Activated CD4-positive, alpha-beta T cell treated with anti-CD3 and anti-CD28 coated beads, Interleukin-2, amount 50 U/mL, for 4 hours (primary cell): ENCODE results near the gene PKP1.

Source experiments
- DNase-seq, 2 experiments: peaks; one replicate each; pipeline ENCODE4 v3.0.0-alpha.2; 2020

The PKP1 gene

DNA sequence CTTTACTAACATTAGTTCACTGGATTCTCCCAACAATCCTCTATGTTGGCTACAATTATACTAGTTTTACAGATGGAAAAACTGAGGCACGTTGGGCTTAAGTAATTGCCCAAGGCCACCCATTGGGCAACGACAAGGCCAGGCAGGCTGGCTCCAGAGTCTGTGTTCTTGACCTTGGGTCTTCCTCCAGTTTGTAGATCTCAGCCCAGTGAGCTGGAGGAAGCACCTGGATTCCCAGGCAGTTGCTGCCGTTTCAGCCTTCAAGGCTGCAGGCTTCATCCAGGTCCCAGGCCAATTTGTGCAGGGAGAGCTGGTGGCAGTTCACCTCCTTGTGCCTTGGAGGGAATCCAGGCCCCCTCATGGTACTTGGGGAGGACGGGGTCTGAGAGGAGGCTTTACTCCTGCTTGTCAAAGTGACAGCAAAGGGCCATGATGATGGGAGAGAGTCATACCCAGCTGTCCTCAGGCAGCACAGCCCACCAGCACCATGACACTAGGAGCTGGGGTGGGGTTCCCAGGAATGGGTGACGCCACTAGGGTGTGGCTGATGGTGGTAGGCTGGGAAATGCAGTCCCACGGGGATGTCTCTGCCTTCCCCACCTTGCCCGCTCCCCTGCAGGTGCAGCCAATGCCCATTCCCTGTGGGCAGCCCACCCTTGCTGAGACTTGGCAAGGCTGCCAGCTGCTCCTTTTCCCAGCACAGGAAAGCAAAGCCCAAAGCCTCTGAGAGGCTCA is 27.1 kb downstream of the PKP1 start:
- no peak for DNase-seq

DNA sequence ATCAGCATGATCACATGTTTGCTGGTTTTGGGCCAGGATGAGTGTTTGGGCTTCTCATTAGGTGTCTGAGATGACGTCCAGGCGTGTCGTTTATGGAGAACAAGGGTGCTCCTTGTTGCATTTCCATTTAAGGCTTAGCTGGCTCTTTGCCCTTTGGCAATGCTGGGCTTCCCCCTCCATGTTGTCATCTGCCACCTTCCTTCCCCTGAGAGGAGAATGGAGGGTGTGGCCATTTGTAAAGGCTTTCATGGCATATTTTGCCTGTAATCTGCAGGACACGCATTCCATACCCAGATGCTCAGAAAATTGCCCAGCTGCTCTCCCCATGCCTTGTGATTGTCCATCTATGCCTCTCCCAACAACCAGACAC is 27.7 kb downstream of the PKP1 start:
- no peak for DNase-seq

DNA sequence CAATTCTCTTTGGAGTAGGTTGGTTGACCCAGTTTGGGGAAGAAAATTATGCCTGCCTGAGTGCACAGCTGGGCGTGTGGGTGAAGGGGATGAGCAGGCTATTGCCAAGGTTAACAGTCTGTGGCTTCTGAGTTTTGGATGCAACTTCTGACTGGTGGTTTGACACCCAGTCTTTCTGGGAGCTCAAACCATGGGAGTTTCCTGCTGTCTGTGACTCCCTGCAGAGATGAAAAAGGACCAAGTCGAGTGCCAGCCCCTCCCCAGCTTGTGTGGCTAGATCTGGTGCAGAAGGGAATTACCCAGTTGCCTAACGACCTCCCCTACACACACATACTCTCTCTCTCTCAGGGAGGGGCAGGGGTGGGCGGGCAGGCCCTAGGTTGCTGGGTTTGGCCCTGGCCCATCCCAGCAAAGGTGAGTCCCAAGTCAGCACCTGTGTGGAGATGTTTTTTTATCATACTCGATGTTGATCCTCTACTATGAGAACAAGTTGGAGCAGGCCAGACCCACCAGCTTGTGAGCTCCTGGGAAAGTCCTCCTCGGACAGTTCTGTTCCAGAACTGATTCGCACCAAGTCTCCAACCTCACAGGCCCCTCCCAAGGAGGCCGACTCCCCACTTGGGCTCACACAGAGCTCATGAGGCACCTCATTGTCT is 28.2 kb downstream of the PKP1 start:
- no peak for DNase-seq

DNA sequence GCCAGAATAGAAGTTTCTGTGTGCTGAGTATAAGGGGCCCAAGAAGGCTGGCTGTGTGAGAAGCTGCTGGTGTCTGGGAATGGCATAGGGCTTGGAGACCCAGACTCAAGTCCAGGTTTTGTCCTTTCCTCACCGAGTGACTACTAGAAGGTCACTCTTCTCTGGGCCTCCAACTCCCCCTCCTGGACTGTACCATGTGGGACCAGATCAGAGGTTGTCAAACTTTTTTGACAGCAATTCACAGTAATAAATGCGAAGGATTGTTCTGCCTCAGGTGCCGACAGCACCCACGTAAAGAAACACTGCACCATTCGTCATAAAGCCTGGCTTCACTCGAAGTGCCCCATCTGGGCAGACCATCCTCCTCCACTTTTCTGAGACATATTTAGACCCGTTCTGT is 29.0 kb downstream of the PKP1 start:
- no peak for DNase-seq

DNA sequence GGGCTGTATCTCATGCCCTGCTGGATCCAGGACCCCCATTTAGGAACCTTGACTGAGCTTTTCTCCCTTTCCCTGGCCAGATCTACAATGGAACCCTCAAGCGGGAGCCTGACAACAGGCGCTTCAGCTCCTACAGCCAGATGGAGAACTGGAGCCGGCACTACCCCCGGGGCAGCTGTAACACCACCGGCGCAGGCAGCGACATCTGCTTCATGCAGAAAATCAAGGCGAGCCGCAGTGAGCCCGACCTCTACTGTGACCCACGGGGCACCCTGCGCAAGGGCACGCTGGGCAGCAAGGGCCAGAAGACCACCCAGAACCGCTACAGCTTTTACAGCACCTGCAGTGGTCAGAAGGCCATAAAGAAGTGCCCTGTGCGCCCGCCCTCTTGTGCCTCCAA is 29.8 kb downstream of the PKP1 start:
- DNase-seq = no peak

DNA sequence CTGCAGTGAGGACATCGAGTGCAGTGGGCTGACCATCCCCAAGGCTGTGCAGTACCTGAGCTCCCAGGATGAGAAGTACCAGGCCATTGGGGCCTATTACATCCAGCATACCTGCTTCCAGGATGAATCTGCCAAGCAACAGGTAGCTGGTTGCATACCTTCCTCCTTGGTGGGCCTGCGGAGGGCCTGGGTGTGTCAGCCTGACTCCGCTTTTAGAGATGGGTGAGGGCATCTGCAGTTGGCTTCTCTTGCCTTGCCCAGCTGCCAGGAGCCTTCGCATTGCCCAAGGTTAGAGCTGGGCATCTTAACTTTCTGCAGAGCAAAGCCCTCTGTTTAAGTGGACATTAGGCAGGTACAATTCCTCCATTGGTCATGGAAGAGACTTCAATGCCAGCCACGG is 33.2 kb downstream of the PKP1 start:
- no peak for DNase-seq

DNA sequence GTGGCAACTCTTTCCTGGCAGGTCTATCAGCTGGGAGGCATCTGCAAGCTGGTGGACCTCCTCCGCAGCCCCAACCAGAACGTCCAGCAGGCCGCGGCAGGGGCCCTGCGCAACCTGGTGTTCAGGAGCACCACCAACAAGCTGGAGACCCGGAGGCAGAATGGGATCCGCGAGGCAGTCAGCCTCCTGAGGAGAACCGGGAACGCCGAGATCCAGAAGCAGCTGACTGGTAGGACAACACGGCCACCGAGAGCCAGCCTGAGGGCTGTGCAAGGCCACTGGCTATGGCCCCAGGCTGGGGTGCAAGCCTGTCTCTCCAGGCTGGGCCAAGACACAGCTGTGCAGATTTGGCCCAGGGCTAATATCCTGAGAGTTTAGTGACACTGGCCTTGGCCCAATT is 34.2 kb downstream of the PKP1 start:
- DNase-seq = no peak

DNA sequence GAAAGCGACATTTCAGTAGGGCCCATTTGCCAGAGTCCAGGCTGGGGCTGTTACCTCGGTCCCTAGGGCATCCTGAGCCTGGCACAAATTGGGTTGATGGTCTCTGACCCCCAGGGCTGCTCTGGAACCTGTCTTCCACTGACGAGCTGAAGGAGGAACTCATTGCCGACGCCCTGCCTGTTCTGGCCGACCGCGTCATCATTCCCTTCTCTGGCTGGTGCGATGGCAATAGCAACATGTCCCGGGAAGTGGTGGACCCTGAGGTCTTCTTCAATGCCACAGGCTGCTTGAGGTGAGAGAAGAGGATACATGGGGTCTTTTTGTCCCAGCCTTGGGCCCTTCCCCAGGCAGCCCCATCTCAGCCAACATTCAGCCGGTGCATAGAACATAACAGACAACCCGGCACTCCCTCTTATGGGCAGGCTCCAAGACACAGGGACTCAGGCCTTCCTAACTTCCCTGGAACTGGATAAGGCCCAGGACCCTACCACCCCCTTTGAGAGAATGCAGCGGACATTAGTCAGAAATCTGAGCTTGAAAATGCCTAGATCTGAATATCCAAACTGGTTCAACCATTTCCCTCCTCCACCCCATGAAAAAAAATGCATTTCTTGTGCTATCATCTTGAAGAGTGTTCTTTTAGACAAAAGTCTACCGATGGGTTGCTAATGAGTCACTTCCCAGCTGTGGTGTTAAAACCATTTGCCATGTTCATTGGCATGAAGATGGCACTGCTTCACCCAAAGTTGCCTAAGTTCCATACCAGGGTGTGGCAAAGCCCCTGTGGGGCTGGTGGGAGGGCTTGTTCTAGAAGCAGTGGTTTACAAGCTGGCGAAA is 35.4 kb downstream of the PKP1 start:
- DNase-seq = no peak

DNA sequence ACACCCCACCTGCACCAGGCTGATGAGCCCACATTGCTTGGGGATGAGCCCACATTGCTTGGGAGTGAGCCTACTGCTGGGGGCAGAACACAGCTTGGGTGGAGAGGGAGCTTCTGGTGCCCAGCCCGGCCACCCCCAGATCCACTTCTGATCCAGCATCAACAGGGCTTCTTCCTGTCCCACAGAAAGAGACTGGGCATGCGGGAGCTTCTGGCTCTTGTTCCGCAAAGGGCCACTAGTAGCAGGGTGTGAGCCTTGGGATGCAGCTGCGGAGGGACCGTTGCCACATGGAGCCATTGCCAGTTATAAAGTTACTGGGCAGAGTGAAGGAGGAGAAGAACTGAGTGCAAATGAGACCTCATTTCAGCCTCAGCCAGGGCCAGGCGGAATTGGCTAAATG is 36.3 kb downstream of the PKP1 start:
- DNase-seq = no peak

DNA sequence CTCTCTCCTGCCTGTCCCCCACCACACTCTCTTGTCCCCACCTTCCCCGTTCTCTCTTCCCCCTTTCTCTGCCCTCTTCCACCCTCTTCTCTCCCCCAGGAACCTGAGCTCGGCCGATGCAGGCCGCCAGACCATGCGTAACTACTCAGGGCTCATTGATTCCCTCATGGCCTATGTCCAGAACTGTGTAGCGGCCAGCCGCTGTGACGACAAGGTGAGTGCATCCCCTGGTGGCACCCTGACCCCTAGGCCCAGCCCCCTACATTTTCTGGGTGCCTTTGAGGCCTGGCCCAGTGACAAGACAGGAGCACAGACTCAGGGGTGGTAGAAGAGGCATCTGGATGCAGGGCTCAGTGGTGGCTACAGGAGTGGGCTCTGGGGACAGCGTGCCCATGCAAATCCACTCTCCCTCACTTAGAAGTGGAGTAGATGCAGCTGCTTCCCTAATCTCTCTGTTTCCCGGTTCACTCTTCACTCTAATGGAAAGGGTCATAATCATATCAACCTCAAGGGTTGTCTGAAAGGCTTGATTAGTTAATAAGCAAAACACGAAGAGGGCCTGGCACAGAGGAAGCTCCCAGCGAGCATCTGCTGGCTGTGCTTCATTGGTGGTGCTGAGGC is 37.0 kb downstream of the PKP1 start:
- no peak for DNase-seq

DNA sequence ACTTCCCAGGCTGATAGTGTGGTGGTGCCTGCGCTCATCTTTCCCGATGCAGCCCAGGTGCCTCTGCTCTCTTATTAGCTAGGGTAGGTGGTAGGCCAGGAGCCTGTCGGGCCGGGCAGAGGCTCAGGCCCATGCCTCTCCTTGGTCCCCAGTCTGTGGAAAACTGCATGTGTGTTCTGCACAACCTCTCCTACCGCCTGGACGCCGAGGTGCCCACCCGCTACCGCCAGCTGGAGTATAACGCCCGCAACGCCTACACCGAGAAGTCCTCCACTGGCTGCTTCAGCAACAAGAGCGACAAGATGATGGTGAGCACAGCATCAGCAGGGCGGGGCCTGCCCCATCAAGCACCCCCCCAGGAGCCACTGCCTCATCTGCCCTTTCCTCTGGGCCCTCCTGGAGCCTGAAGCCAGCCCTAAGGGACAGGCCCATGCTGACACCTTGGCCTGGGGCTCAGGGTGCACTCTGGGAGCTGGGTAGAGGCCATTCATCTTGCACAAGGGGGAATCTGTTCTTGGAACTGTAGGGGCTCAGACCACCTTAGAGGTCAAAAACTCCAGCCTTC is 38.6 kb downstream of the PKP1 start:
- DNase-seq = no peak

DNA sequence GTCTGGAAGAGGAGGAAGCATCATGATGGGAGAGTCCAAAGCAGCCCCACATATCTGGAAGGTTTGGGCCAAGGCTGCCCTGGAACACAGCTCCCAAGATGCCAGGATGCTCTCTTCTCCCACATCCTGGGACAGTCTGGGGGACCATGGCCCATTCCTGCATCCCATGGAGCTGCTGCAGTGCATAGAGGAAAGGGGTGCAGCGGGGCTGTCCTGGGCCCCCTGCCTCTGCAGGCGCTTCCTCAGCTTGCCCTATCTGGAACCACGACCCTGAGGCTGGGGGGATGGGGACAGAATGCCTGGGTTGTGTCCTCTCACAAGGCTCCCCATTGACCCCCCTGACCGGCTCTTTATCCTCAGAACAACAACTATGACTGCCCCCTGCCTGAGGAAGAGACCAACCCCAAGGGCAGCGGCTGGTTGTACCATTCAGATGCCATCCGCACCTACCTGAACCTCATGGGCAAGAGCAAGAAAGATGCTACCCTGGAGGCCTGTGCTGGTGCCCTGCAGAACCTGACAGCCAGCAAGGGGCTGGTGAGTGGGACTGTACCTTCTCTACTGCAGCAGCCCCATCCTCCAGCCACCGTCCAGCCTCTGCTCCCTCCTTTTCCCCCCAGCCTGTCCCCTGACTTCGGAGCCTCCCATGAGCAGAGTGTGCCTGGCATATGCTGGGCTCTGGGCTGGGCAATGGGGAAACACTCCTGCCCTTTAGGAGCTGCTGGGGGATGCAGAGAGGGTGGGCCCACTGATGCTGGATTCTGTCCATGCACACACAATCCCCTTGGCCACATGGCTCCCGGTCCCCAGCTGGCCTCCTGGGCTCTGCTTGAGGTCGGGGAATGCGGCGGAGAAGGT is 39.6 kb downstream of the PKP1 start:
- no peak for DNase-seq

DNA sequence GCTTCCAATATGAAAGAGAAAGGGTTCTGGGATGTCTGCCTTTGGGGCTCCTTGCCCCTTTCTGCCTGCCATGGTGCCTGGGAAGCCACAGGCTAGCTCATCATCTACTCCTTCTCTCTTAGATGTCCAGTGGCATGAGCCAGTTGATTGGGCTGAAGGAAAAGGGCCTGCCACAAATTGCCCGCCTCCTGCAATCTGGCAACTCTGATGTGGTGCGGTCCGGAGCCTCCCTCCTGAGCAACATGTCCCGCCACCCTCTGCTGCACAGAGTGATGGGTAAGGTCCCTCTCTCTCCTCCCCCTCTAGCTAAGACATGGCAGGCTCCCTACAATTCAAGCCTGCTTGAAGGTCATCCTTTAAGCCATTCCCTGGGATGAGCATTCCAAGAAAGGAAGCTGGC is 41.0 kb downstream of the PKP1 start:
- DNase-seq = no peak

DNA sequence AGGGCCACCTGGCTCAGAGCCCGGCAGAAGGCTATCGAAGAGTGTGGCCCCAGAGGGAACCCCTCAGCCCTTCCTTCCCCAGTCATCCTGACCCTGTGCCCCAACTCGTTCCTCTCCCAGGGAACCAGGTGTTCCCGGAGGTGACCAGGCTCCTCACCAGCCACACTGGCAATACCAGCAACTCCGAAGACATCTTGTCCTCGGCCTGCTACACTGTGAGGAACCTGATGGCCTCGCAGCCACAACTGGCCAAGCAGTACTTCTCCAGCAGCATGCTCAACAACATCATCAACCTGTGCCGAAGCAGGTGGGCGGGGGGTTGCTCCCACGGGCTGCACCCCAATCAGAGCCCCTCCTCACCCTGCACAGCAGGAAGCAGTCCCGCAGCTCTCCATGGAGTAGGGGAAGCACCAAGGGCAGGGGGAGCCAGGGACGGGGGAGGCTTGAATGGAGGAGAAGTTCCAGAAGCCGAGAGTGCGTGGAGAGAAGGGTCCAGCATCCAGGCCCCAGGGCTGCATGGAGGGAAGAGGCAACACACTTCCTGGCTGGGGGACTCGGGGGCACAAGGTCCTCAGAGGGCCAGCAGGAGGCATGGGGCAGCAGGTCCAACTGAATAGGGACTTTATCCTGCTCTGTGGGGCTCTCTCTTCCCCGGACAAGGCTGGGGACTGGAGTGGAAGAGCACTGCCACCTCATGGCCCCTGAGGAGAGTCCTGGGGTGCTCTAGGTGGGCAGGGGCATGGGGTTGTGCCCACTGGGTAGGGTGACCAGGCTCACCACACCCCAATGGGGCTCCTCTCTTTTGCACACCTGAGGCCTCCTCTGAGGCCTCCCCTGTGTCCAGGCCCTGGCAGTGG is 41.7 kb downstream of the PKP1 start:
- no peak for DNase-seq

DNA sequence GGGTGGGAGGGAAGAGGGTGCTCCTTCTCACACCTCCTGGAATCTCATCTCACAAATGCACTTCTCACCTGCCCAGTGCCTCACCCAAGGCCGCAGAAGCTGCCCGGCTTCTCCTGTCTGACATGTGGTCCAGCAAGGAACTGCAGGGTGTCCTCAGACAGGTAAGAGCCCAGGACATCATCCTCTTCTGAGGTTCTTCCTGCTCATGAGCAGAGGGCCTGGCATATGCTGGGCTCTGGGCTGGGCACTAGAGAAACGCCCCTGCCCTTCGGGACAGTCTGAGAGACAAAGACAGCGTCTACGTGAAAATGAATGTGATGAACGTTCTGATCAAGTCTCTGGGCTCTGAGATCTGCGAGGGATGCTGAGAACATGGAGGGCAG is 42.4 kb downstream of the PKP1 start:
- DNase-seq = no peak

DNA sequence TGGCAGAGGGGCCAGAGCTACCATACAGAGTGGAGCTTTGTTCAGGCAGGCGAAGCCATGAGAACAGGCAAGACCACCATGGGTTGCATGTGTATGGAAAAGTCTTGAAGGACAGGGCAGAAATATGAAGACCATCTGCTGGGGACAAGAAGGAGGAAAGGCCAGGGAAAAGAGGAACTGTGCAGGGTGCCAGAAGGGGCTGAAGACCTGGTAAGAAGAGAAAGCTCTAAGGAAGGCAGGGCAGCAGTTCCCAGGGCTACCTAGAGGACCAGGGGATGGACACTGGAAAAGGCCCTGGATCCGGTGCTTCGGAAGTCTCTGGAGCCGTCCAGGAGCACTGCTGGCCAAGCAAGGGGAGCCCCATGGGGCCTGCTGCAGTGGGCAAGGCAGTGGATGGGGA is 43.4 kb downstream of the PKP1 start:
- no peak for DNase-seq

DNA sequence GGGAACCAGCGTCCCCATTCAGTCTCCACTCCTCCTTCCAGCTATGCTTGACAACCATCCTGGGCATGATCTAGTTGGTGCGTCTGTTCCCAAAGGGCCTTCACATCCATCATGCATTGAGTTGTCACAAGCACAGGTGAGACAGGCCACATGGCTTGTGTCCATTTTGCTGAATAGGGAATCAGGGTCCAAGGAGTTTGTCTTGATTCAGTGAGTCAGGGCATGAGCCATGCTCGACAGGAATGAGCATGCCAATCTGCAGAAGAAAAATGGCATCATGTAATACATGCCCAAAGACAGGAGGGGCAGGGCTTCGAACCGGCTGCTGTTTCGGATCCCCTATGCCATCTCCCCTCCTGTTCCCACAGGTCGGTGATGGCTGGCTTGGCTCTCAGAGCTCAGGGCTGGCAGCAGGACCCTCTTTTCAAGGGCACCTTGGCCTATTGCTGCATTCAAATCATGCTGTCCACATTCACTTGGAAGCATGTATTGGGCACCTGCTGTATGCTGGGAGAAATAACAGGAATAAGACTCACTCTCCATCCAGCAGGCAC is 44.5 kb downstream of the PKP1 start:
- no peak for DNase-seq

DNA sequence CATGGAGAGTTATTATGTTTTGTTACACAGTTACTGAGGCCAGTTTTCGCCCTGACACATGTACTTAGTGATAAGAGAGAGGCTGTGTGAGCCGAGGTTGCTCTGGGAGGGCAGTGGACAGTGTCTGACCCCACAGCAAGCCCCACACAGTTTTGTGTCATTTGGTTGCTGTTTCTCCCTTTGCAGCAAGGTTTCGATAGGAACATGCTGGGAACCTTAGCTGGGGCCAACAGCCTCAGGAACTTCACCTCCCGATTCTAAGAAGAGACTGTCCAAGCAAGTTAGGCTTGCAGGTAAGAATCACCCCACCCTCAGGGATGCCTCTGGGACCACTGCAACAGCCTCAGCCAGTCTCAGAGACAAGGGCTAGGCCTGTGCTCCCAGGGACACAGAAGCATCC is 45.3 kb downstream of the PKP1 start:
- DNase-seq = no peak

DNA sequence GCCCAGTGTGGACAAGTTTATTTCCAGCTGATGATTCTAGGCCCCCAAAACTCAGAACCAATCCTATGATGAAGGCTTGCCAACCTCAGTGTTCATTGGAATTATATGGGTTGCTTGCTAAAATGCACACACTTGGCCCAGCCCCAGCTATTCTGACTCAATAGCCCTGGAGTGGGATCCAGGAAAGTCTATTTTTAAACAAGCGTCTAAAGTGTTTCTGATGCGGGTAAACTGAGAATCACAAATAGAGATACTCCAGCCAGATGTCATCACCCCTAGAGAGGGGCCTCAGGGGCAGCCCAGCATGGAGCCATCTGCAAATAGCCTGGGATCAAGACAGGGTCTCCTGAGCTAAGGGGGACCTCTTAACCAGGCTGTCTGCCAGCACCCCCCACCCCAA is 46.0 kb downstream of the PKP1 start:
- DNase-seq = no peak

DNA sequence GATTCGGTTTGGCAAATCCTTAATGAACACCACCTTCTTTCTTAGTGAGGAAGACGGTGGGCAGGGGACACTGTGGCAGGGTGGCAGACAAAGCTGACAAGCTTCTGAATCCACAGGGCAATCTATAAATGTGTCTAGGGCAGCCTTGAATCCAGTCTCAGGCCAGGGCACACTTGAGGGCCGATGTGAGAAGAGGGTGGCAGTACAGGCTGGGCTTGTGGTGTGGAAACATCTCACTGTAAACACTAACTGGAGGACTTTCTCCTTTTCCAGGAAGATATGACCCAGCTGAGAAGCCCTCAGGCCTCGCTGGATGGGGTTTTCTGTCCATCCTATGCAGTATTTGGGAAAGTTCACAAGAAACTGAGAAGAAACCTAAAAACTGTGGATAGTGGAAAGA is 46.5 kb downstream of the PKP1 start:
- no peak for DNase-seq

DNA sequence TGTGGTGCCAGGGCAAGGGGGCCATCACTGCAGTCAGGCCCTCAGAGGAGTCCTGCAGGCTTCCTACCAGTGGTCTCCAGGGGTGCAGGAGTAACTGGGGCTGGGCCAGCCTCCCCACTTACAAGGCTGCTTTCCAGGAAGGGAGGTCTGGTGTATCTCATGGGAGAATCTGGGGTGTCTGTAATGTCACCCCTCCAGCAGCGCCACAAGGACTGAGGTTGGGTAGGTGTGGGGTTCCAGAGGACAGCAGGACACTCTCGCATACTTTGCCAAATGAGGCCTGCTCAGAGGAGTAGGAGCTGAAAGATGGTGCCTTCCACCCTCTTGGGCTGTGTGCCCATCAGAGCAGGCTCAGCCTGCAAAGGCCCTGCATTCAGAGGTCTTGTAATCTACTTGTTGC is 47.2 kb downstream of the PKP1 start:
- no peak for DNase-seq
